WERI-Rb-1 (cell line): ENCODE measurements around the gene DEPDC5.
A peak's percentile ranks its signal among the peaks of the same experiment; 100 is the strongest.

Experiments
- DNase-seq: peaks from one replicate; pipeline ENCODE4 v3.0.0-alpha.2; 2020
- H3K27ac ChIP-seq: fragments of 250-450 bp; sonication (Bioruptor Pico); 2 replicates; pipeline ENCODE4 v1.5.1; 2020; ENCODE audit warnings: mild to moderate bottlenecking, moderate library complexity
- H3K27me3 ChIP-seq: fragments of 250-450 bp; sonication (Bioruptor Pico); 2 replicates; pipeline ENCODE4 v1.5.1; 2021; ENCODE audit warnings: mild to moderate bottlenecking, low read depth, moderate library complexity; ENCODE audit not compliant: insufficient read depth, severe bottlenecking
- H3K36me3 ChIP-seq: fragments of 250-450 bp; sonication (Bioruptor Pico); 2 replicates; pipeline ENCODE4 v1.5.1; 2020; ENCODE audit warnings: mild to moderate bottlenecking, moderate library complexity
- H3K4me3 ChIP-seq: 2 replicates; pipeline ENCODE4 v1.5.1; 2011; ENCODE audit warnings: low read depth, mild to moderate bottlenecking, control low read depth, low read length
- H3K9me3 ChIP-seq: fragments of 250-450 bp; sonication (Bioruptor Pico); 2 replicates; pipeline ENCODE4 v1.5.1; 2021; ENCODE audit warnings: mild to moderate bottlenecking, moderate library complexity; ENCODE audit not compliant: severe bottlenecking
- TF ChIP-seq, protein P1 (sequence below): IDR thresholded peaks from 2 replicates; pipeline ENCODE4 v1.5.1; 2011; ENCODE audit warnings: low read depth, mild to moderate bottlenecking, control low read depth, inconsistent platforms, low read length

DEPDC5 gene

DNA sequence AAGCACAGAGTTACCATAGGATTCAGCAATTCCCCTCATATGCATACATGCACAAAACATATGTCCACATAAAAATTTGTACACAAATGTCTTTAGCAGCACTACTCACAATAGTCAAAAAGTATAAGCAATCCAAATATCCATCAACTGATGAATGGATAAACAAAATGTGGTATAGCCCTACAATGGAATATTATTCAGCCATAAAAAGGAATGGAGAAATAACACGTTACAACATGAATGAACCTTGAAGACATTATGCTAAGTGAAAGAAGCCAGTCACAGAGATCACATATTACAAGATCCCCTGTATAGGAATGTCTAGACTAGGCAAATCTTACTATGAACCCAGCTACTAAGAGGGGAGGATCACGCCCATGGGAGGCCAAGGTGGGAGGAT, 11.1 kb upstream of the DEPDC5 start:
- Histone ChIP-seq H3K4me3 (no peak overlapping the region), H3K9me3 (no peaks in the 10 kb centered on the region), H3K27ac (no peak overlapping the region), H3K27me3 (no peaks in the 10 kb centered on the region), H3K36me3 (peaks cover 22% of the 10 kb centered on the region)
- TF ChIP-seq, protein P1, sequence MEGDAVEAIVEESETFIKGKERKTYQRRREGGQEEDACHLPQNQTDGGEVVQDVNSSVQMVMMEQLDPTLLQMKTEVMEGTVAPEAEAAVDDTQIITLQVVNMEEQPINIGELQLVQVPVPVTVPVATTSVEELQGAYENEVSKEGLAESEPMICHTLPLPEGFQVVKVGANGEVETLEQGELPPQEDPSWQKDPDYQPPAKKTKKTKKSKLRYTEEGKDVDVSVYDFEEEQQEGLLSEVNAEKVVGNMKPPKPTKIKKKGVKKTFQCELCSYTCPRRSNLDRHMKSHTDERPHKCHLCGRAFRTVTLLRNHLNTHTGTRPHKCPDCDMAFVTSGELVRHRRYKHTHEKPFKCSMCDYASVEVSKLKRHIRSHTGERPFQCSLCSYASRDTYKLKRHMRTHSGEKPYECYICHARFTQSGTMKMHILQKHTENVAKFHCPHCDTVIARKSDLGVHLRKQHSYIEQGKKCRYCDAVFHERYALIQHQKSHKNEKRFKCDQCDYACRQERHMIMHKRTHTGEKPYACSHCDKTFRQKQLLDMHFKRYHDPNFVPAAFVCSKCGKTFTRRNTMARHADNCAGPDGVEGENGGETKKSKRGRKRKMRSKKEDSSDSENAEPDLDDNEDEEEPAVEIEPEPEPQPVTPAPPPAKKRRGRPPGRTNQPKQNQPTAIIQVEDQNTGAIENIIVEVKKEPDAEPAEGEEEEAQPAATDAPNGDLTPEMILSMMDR, result no peak
- DNase-seq, result no peak

DNA sequence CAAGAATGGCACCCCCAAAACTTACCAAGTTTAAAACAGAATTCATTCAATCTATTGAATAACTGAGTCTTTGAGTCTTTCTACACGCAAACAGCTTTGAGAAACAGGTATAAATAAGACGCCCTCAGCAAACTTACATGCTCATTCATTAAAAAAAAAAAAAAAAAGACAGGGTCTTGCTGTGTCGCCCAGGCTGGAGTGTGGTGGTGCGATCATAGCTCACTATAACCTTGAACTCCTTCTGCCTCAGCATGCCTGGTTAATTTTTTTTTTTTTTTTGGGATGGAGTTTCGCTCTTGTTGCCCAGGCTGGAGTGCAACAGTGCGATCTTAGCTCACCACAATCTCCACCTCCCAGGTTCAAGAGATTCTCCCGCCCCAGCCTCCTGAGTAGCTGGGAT, 9.9 kb upstream of the DEPDC5 start:
- Histone ChIP-seq H3K27ac (no peak overlapping the region), H3K36me3 (peaks cover 16% of the 10 kb centered on the region), H3K27me3 (no peaks in the 10 kb centered on the region), H3K4me3 (no peak overlapping the region), H3K9me3 (no peaks in the 10 kb centered on the region)
- TF ChIP-seq, protein P1, result no peak
- DNase-seq, result no peak

DNA sequence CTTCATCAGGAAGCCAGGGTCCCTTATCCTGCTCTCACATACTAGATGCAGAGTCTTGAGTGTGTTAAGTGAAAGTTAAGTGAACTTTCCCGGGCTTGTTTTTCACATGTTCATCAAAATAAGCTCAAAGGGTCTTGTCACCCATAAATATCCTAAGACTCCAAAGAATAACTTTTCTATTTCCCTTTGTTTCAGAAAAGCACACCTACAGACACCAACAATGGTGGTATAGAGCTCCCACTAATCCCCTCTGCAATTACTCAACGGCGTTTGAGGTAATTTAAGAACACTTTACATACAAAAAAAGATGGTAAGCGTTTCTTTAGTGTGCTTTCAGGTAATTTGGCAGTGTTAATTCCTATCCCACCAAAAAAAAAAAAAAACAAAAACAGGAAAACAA, 6.4 kb upstream of the DEPDC5 start:
- Histone ChIP-seq H3K27ac (no peak overlapping the region), H3K27me3 (no peaks in the 10 kb centered on the region), H3K4me3 (no peak overlapping the region), H3K9me3 (no peaks in the 10 kb centered on the region), H3K36me3 (peaks cover 15% of the 10 kb centered on the region)
- DNase-seq, result no peak
- TF ChIP-seq, protein P1, result no peak

DNA sequence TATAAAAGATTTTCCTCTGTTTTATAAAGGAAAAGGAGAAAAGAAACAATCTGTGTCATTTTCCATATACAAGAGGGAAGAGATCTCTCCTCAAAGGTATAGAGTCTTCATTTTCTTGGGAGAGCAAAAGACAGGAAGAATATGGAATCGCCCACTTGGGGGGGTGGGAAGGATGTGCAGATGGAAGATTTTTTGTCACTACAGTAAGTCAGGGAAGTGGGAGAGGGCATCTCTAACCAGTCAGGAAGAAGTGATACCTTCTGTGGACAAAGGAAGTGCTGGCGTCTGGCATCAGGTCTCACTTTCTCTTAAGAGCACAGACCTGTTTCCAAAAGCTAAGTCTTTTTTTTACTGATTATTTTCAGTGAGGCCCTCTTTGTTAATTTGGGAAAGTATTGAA, 5.3 kb upstream of the DEPDC5 start:
- Histone ChIP-seq H3K36me3 (peaks cover 10% of the 10 kb centered on the region), H3K9me3 (no peaks in the 10 kb centered on the region), H3K27ac (no peak overlapping the region; the same call in 1 of the 2 replicates), H3K27me3 (no peaks in the 10 kb centered on the region), H3K4me3 (peak overlapping the region; percentile 98; the same call in 1 of the 2 replicates)
- TF ChIP-seq, protein P1, result no peak
- DNase-seq, result no peak

DNA sequence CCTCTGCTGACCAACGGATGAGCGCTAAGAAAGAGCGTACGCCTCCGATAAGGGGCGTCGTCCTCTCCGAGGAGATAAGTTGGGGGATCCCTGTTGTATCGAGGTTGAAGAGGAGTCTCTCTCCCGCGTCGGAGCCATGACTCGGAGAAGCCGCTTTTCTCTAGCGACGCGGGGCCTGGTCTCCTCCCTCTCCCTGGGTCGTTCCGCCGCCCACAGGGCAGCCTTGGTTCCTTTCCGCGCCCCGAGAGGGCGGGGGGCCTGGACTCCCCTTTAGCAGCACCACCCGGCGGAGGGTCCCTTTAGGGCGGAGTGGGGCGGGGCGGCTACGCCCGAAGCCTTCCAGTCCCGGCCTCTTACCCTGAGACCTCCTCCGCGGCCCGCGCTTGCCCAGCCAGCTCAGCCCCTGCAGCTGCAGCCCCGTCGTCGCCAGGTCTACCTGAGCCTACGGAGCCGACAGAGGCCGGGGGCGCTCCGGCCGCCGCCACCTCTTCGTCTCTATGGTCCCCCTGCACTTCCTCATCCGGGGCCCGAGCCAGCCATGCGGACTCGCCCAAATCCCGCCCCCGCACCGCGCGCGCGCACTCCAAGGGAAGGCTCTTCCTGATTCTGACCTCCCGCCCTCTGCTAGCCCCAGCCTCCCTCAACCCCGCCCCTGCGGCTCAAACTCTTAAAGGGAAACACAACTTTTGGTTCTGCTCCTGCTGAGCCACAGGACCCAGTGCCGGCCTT, 4.0 kb upstream of the DEPDC5 start, which contains the start of gene PRR14L:
Gene PRR14L, minus strand, starts transcription at position 497 of the 729 bp plus-strand sequence. CDS start 11,272 bp downstream, outside the sequence.
- H3K27ac ChIP-seq, result peak within 1 kb of the TSS; percentile 89
- H3K9me3 ChIP-seq, result no peaks in the 10 kb centered on the region
- DNase-seq, result peak; percentile 98
- TF ChIP-seq, protein P1, result peak; percentile 1; the same call in 1 of the 2 replicates
- H3K27me3 ChIP-seq, result no peaks in the 10 kb centered on the region
- H3K4me3 ChIP-seq, result peak within 1 kb of the TSS; percentile 98
- H3K36me3 ChIP-seq, result peaks cover 10% of the 10 kb centered on the region
